HG02884 (cell line): Measurements from ENCODE around the gene BRCC3.
"Not testable (repeated sequence)": the region's sequence is repeated elsewhere in the genome, so short reads cannot be mapped to it uniquely, and the experiment has no call there.

ENCODE experiments used
- ATAC-seq: cut with Tn5 transposase; IDR thresholded peaks from one replicate; pipeline ENCODE4 v1.9.1; 2021; ENCODE audit warnings: mild to moderate bottlenecking, moderate library complexity; ENCODE audit not compliant: unreplicated experiment

Gene BRCC3

DNA sequence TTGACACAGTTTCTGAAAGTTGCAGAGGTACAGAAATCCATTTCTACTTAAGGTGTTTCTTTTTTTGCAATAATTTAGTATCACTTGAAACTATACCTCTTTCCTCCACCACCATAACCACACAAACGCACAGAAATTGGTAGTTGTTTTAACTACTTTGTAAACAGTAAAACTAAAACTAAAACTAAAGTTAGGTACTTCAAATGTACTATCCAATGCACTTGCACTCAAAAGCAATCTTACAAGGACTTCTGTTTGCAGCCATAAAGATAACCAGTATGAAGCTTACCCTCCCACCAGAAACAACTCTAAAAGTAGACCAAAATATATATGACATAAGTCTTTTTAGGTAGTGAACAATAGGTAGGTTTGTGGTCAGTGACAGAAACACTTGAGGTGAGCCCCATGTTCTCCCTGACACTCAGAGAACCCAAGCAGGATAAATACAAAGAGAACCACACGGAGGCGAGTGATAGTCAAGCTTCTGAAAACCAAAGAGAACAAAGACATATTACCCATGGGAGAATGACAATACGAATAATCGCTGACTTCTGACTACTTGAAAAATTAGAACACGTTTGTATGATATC lies 72.7 kb downstream of the BRCC3 start:
- ATAC-seq: no peak

DNA sequence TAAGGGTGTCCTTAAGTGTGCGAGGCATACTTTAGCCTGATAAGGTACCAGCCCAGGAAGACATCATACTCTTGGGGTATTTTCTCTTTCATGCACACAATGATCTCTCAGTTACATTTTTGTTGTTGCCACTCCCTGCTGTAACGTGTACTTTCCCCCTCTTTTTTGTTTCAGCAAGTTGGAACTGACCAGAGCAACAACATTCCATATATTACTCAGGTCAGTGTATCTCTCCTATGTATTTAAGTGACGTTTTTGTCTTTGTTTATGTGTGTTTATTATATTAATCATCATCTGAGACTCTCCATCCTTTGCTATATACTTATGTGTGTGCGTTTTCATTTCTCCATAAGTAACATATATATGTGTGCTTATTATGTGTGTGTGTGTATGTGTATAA lies 73.6 kb downstream of the BRCC3 start:
- no peak for ATAC-seq

DNA sequence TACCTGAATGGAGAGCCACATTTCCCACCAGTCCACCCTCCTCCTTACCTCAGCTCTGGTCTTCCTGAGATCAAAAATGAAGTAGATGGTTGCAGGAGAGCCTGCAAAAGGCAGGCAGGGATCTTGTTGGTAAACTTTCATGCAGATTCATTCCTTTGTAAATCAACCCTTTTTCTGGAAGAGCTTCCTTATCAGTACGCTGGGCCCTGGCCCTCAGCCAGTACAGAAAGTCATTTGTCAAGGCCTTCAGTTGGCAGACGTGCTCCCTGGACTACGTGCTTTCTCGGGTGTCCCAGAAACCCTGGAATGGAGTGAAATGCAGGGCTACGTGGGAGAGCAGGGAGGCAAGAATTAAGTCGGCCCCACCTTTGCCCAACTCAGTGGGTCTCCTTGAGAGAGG lies 76.3 kb downstream of the BRCC3 start:
- ATAC-seq: not testable (repeated sequence)

DNA sequence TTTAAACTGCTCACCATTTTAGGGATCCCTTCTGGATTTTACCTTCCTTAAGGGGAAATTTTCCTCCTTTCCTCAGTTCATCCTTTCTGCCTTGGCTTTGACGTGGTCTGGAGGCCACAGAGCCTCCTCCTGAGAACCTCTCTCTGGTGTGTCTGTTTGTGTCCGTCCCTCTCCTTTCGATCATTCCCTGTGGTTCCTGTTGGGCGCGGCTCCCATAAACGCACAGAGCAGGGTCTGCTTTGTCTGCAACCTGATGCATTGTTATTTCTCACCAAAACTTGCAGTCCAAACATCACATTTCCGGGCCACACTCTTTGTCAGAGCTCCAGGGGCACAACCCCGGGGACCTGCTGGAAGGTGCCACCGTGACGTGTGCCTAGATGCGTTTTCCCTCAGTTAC lies 76.9 kb downstream of the BRCC3 start:
- not testable (repeated sequence) for ATAC-seq

DNA sequence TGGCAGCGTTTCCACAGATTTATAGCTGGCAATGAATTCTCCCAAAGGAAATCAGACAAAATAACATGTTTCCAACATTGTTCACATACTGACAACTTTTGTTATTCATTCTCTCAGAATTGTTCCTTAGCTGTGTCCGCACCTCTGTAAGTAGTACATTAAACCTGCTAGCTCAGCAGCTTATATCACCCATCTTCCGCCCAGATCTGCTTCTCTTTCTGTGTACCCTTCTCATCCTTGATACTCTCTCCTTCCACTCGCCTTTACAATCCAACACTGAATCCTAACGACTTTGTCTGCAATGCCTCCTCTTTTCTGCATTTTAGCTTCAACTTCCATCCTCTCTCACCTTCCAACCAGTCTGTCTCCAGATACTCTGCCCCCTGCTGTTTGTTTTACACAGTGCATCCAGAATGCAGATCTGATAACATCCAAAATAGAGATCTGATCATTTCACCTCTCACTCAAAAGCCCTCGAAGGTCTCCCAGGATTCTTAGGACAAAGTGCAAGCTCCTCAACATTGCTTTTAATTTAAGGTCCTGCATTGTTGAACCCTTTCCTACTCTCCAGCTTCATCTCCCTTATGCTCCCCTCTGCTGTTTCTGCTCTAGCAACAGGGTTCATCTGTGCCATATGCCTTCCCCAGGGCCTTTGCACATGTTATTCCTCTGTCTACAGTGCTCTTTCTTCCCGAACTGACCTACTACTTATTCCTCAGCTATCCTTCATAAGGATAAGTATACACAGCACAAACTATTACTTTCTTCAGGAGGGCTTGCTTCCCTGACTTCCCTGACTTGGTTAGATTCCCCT lies 77.6 kb downstream of the BRCC3 start:
- no peak for ATAC-seq

DNA sequence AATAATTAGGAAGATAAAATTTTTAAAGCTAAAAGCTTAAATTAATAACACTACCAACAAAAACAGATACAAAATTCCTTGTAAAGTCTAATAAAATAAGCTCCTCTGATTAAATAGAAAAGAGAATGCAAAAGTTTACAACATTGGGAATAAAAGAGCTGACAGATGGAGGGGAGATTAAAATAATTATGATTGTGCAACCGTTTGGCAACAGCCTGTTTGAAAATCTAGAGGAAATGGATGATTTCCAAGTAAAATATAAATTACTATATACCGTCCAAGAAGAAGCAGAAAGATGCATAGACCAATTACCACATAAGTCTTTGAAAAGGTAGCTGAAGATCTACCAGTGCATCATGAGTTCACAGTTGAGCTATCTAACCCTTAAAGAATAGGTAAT lies 98.6 kb downstream of the BRCC3 start:
- no peak for ATAC-seq
